ENCODE data around the gene ALMS1.
"Not testable (repeated sequence)": the region's sequence is repeated elsewhere in the genome, so short reads cannot be mapped to it uniquely, and the experiment has no call there.

ALMS1 gene, protein sequence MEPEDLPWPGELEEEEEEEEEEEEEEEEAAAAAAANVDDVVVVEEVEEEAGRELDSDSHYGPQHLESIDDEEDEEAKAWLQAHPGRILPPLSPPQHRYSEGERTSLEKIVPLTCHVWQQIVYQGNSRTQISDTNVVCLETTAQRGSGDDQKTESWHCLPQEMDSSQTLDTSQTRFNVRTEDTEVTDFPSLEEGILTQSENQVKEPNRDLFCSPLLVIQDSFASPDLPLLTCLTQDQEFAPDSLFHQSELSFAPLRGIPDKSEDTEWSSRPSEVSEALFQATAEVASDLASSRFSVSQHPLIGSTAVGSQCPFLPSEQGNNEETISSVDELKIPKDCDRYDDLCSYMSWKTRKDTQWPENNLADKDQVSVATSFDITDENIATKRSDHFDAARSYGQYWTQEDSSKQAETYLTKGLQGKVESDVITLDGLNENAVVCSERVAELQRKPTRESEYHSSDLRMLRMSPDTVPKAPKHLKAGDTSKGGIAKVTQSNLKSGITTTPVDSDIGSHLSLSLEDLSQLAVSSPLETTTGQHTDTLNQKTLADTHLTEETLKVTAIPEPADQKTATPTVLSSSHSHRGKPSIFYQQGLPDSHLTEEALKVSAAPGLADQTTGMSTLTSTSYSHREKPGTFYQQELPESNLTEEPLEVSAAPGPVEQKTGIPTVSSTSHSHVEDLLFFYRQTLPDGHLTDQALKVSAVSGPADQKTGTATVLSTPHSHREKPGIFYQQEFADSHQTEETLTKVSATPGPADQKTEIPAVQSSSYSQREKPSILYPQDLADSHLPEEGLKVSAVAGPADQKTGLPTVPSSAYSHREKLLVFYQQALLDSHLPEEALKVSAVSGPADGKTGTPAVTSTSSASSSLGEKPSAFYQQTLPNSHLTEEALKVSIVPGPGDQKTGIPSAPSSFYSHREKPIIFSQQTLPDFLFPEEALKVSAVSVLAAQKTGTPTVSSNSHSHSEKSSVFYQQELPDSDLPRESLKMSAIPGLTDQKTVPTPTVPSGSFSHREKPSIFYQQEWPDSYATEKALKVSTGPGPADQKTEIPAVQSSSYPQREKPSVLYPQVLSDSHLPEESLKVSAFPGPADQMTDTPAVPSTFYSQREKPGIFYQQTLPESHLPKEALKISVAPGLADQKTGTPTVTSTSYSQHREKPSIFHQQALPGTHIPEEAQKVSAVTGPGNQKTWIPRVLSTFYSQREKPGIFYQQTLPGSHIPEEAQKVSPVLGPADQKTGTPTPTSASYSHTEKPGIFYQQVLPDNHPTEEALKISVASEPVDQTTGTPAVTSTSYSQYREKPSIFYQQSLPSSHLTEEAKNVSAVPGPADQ (N-terminal part only)

DNA sequence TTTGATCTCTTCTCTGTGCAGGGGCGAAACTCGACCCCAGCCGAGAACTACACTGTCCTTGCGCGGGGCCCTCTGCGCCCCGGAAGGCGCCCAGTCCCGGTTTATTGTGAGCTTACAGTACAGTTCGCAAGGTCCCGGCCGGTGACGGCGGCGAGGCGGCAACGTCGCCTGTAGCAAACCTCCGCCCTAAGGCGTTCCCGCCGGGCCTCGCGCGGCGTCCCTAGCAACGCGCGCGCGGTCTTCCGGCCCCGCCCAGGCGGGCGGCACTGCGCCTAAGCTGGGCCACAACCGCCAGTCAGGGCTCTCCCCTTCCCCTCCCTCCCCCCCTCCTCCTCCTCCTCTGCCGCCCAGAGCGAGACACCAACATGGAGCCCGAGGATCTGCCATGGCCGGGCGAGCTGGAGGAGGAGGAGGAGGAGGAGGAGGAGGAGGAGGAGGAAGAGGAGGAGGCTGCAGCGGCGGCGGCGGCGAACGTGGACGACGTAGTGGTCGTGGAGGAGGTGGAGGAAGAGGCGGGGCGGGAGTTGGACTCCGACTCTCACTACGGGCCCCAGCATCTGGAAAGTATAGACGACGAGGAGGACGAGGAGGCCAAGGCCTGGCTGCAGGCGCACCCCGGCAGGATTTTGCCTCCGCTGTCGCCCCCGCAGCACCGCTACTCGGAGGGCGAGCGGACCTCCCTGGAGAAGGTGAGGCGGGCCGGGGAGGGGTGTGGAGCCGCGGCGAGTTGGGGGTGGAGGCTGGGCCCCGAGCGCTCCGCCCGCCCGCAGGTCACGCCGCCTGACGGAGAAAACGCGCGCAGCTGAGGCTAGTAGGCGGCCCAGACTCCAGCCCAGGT is at the start of gene ALMS1:
Gene ALMS1, plus strand, starts transcription at position 333 of the 838 bp plus-strand sequence. Its CDS starts 33 bp downstream, at position 366.
- peak; percentile 94 for ATAC-seq
- DNase-seq: peak; percentile 88 to 90
- H3K4me3 Mint-ChIP-seq: peak within 1 kb of the TSS; percentile 94 to 96
- no peaks in the 10 kb centered on the region for H3K9me3 Mint-ChIP-seq
- peak within 1 kb of the TSS; percentile 16 to 90 for H3K27ac Mint-ChIP-seq
- no peaks in the 10 kb centered on the region for H3K27me3 Mint-ChIP-seq
- peaks cover 24% of the 10 kb centered on the region for H3K4me1 Mint-ChIP-seq

DNA sequence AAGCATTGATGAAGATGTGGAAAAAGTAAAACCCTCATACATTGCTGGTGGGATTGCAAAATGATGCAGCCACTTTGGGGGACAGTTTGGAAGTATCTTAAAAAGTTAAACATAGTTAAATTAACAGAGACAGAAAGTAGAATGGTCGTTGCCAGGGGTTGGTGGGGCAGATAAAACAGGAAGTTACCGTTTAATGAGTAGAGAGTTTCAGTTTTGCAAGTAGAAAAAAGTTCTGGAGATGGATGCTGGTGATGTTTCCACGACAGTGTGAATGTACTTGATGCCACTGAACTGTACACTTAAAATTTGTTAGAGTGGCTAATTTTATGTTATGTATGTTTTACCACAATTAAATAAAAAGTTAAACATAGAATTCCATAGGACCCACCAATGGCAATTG is 47.8 kb upstream of the ALMS1 start:
- peaks cover 10 to 15% of the 10 kb centered on the region in 2 donors for H3K9me3 Mint-ChIP-seq
- peaks cover 9% of the 10 kb centered on the region for H3K27me3 Mint-ChIP-seq
- no peak for DNase-seq
- H3K27ac Mint-ChIP-seq: no peak overlapping the region
- H3K4me1 Mint-ChIP-seq: peaks cover 5% of the 10 kb centered on the region
- no peak overlapping the region for H3K4me3 Mint-ChIP-seq
- ATAC-seq: no peak

DNA sequence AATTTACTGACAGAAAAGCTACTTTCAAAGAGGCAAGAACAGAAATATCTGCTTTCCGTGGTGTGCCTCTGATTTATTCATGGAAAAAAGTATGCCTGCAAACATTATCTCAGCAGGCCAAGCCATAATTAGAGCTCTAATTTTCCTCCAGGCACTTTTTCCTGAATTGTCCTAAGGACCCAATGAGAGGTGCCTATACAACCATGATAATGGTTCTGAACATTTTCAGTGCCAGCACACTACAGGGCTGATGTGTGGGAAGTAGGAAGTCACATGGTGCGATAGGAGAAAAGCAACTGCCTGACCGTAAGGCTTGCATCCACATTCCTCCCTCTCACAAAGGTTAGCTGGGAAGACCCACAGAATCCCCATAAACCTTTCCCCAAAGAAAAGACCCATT is 46.4 kb upstream of the ALMS1 start:
- no peak overlapping the region for H3K27ac Mint-ChIP-seq
- H3K27me3 Mint-ChIP-seq: peaks cover 9% of the 10 kb centered on the region
- DNase-seq (no peak), ATAC-seq (no peak)
- no peak overlapping the region for H3K4me3 Mint-ChIP-seq
- peaks cover 7% of the 10 kb centered on the region in 2 donors for H3K9me3 Mint-ChIP-seq
- peaks cover 5% of the 10 kb centered on the region for H3K4me1 Mint-ChIP-seq

DNA sequence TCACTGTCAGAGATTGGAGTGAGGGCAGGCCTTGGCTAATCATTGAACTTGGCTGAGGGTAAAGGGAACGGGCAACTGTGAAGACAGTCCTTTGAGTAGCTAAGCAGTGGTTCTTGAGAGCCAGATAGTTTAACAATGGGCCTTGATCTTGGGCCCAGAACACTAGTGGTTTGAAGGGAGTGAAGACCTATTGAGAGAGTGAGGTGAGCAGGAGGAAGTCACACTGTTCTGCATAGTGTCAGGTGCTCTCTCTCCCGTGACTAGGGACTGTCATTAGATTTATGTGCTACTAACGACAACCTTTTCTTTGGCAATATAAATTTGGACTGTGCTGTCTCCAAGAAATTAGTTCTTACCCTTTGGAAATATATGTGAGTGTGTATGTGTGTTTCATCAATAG is 44.6 kb upstream of the ALMS1 start:
- Mint-ChIP-seq H3K27ac (no peak overlapping the region), H3K4me3 (no peak overlapping the region), H3K4me1 (peaks cover 5% of the 10 kb centered on the region), H3K9me3 (no peaks in the 10 kb centered on the region), H3K27me3 (peaks cover 9% of the 10 kb centered on the region)
- DNase-seq: no peak
- no peak for ATAC-seq

DNA sequence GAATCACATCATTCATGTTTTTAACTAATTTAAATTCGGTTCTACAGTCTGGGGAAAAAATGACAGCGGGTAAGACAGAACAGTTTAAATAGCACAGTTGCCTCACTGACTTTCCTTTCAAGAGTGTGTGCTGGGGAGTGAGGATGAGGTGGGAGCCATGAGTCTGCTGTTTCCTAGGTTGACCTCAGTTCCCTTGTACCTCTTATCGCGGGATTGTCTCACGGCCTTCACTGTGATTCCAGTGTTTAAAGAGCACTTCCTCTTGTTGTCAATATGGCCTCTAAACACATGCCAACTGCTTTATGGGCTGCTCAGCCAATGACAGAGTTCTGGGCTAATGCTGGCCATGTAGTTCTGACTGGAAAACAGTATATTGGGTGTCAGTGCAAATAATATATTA is 41.6 kb upstream of the ALMS1 start:
- H3K9me3 Mint-ChIP-seq: no peaks in the 10 kb centered on the region
- no peak overlapping the region for H3K27ac Mint-ChIP-seq
- ATAC-seq: no peak
- DNase-seq: no peak
- H3K27me3 Mint-ChIP-seq: no peaks in the 10 kb centered on the region
- H3K4me3 Mint-ChIP-seq: no peak overlapping the region
- H3K4me1 Mint-ChIP-seq: no peaks in the 10 kb centered on the region

DNA sequence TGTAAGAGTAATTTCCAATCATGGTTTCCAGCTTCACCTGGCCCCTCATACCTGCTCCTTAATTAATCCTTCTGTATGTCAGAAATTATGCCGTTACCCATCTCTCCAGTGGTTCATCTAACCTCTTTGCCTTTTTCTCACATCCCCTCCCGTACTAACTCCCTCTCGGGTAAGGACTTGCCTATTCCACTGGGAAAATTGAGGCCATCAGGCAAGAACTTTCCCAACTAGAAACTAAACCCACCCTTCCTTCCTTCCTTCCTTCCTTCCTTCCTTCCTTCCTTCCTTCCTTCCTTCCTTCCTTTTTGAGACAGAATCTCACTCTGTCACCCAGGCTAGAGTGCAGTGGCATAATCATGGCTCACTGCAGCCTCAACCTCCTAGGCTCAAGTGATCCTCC is 40.9 kb upstream of the ALMS1 start:
- H3K4me3 Mint-ChIP-seq, H3K9me3 Mint-ChIP-seq, H3K27ac Mint-ChIP-seq, H3K4me1 Mint-ChIP-seq, H3K27me3 Mint-ChIP-seq, ATAC-seq, DNase-seq: not testable (repeated sequence)

DNA sequence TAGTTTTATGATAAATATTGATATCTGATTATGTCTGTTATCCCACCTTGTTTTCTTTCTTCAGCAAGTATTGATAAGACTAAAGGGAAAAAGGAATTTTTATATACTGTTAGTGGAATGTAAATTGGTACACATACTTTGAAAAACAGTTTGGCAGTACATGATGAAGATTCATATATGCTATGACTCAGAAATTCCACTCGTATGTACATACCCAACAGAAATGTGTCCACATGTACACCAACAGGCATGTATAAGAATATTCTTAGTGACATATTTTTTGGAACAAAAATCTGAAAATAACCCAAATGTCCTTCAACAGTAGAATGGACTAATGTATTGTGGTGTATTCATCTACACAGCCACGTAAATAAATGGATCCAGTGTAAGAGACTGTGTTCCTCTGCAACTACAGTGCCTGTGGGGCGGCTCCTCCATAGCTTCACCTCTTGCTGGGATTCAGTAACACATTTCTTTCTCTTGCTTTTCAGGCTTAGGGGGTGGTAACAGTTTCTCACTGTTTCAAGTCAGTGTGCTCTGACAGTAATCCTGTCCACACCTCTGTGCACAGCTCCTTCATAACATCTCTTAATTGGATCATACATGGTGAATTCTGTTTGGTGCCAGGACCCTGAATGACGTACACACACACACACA is 35.5 kb upstream of the ALMS1 start:
- Mint-ChIP-seq H3K4me3 (no peak overlapping the region), H3K4me1 (no peaks in the 10 kb centered on the region), H3K27ac (no peak overlapping the region), H3K27me3 (peaks cover 8% of the 10 kb centered on the region), H3K9me3 (no peaks in the 10 kb centered on the region)
- no peak for DNase-seq
- no peak for ATAC-seq

DNA sequence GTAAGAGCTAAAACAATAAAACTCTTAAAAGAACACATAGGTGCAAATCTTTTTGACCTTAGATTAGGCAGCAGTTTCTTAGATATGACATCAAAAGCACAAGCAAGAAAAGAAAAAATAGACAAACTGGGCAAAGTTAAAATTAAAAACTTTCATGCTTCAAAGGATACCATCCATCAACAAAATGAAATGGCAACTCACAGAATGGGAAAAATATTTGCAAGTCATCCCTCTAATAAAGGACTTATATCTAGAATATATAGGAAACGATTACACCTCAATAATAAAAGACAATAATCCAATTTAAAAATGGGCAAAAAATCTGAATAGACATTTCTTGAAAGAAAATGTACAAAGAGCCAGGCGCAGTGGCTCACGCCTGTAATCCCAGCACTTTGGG is 29.5 kb upstream of the ALMS1 start:
- H3K4me1 Mint-ChIP-seq: no peaks in the 10 kb centered on the region
- no peak overlapping the region for H3K27ac Mint-ChIP-seq
- H3K9me3 Mint-ChIP-seq: no peaks in the 10 kb centered on the region
- no peak overlapping the region for H3K4me3 Mint-ChIP-seq
- ATAC-seq: no peak
- H3K27me3 Mint-ChIP-seq: peaks cover 8% of the 10 kb centered on the region
- DNase-seq: no peak

DNA sequence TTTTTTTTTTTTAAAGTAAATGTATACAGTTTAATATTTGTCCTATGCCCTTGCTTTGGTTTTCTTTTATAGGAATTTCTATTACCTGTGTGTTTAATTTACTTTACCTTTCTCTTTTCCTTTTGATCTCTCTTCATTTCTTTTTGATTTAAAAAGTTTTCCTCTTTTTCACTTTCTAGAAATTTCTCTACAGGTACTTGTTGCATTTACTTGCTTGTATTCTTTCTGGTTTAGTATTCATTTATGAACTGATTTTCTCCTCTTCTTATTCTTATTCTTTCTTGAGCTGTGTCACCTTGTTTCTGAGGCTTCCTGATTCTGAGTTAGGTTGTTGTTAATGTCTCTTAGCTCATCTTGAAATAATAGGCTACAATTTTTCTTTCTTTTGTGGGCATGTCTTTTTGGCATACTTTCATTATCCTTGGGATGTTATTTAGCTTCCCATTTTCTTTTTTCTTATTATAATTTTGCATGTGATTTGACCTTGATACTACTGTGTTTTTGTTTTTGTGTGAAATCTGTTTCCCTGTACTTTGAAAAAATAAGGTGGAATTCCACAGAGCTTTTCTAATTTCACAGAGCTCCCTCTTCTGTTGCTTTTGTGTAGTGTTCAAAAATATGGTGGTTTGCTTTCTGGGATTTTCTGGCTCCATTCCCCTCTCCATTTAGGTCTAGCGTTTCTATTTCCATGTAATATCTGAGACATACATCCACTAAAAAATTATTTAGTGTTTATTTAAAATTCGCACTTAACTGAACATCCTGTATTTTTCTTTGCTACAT is 25.5 kb upstream of the ALMS1 start:
- H3K4me3 Mint-ChIP-seq: no peak overlapping the region
- no peak overlapping the region for H3K27ac Mint-ChIP-seq
- no peaks in the 10 kb centered on the region for H3K9me3 Mint-ChIP-seq
- DNase-seq (no peak), ATAC-seq (no peak)
- H3K27me3 Mint-ChIP-seq: no peaks in the 10 kb centered on the region
- H3K4me1 Mint-ChIP-seq: no peaks in the 10 kb centered on the region

DNA sequence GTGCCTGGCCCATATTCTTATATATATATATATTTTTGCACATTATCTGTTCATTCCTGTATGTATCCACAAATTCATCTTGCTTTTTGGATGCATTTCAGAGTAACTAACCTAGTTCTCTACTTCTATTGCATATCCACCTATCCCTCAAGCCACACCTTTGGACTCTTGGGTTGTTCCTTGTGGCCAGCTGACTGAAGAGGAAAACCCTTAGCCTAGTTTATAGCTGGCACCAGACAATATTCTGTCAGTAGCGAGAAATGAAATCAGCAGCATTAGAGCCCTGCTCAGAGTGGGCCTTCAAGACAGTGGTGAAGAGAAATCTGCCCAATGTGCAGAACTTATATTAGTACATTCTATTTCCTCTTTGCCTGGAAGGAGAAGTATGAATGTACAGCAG is 19.6 kb upstream of the ALMS1 start:
- Mint-ChIP-seq H3K27me3 (peaks cover 11% of the 10 kb centered on the region), H3K9me3 (no peaks in the 10 kb centered on the region), H3K4me1 (no peaks in the 10 kb centered on the region), H3K27ac (no peak overlapping the region), H3K4me3 (no peak overlapping the region)
- DNase-seq (no peak), ATAC-seq (no peak)

DNA sequence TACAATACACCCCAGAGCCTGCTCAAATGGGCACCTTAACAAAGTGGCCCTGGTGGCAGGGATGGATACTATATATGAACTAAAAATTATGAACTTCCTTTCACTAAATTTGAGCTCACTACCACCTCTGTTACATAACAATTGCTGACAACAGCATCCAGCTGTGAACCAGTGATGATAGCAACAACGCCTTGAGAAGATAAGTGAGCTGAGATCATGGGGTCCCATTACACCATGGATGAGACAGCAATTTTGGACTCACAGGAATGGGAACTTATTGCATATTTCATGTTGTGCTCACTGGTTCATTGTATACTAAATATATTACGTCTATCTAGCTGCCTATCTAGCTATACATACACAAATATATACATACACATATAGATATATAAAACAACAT is 16.9 kb upstream of the ALMS1 start:
- ATAC-seq (no peak), DNase-seq (no peak)
- Mint-ChIP-seq H3K9me3 (no peaks in the 10 kb centered on the region), H3K4me1 (no peaks in the 10 kb centered on the region), H3K4me3 (no peak overlapping the region), H3K27ac (no peak overlapping the region), H3K27me3 (peaks cover 21% of the 10 kb centered on the region)

DNA sequence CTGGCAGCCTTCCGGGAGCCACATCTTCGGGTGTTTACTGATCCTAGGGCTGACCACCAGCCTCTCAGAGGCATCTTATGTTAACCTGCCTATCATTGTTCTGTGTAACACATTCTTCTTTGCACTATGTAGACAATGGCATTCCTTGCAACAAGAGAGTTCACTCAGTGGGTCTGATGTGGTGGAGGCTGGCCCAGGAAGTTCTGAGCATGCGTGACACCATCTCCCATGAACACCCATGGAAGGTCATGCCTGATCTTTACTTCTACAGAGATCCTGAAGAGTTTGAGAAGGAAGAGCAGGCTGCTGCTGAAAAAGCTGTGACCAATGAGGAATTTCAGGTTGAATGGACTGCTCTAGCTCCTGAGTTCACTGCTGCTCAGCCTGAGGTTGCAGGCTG is 15.3 kb upstream of the ALMS1 start:
- ATAC-seq (no peak), DNase-seq (no peak)
- no peak overlapping the region for H3K27ac Mint-ChIP-seq
- H3K4me3 Mint-ChIP-seq: no peak overlapping the region
- H3K4me1 Mint-ChIP-seq: no peaks in the 10 kb centered on the region
- H3K9me3 Mint-ChIP-seq: no peaks in the 10 kb centered on the region
- peaks cover 34% of the 10 kb centered on the region for H3K27me3 Mint-ChIP-seq

DNA sequence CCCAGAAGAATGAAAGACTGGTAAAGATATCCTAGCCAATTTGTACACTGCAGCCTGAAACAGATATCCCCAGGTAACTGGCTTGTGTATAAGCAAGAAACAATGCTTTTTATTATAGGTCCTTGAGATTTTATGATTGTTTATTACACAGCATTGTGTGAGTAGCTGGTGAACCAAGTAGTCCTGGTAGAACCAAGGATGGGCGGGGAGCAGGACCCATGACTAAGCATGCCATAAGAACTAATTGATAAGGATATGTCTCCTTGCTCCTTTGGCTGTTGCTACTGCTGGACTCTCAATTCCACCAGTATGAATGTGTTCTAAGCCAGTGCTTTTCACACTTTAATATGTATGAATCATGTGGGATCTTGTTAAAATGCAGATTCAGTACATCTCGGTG is 12.3 kb upstream of the ALMS1 start:
- Mint-ChIP-seq H3K27me3 (peaks cover 48% of the 10 kb centered on the region), H3K9me3 (no peaks in the 10 kb centered on the region), H3K4me1 (no peaks in the 10 kb centered on the region), H3K27ac (no peak overlapping the region), H3K4me3 (no peak overlapping the region)
- ATAC-seq (no peak), DNase-seq (no peak)

DNA sequence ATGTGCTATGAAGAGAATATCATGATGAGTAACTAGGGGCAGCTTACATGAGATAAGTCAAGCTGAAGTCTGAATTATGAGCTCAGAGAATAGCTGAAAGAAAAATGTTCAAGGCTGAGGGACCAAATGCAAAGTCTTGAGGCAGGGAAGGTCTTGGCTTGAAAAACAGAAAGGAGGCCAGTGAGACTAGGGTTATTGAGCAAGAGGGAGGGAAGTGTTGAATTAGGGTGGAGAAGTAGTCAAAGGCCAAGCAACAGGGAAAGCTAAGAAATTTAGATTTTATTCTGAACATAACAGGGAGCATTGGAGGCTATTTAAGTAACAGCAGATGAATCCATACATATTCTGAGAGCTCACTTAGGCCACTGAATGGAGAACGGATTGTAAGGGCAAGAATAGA is 11.4 kb upstream of the ALMS1 start:
- peaks cover 48% of the 10 kb centered on the region for H3K27me3 Mint-ChIP-seq
- DNase-seq (no peak), ATAC-seq (no peak)
- no peak overlapping the region for H3K4me3 Mint-ChIP-seq
- no peaks in the 10 kb centered on the region for H3K4me1 Mint-ChIP-seq
- no peaks in the 10 kb centered on the region for H3K9me3 Mint-ChIP-seq
- H3K27ac Mint-ChIP-seq: no peak overlapping the region

Measured in stimulated activated naive CD8-positive, alpha-beta T cell treated with anti-CD3 and anti-CD28 coated beads, Interleukin-15, amount 100 ng/mL, for 72 hours (primary cell).